ENCODE results near the gene DDIAS. TPM values are rescaled to one million over a fixed set of nuclear protein-coding genes. Genes with fewer than 3 reads are reported as not detected.

The DDIAS gene
- total and polyA plus RNA-seq, 9 of the 15 experiments (the other 6 are each of a cell fraction or from before 2014, with no cell fraction given), result 9.4 to 27.2 (median 23.3) TPM

DNA sequence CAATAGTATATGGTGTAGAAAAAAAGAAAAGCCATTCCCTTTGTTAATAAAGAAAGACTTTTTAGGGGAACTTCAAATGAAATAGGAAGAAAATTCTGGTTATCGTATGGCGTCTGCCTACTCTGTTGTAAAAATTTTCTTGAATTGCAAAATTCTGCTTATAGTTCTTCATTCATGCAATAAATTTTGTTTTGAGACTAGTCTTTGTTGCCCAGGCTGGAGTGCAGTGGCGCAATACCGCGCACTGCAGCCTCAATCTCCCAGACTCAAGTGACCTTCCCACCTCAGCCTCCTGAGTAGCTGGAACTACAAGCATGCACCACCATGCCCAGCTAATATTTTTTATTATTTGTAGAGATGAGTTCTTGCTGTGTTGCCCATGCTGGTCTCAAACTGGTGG is 5.8 kb downstream of the DDIAS start:
- H3K4me2 ChIP-seq (ENCODE audit: insufficient read depth, low read length), result no peak overlapping the region
- DNase-seq (ENCODE audit: extremely low read depth in 1 of 4, low spot score in 3 of 4) (no peak), ATAC-seq (no peak), FAIRE-seq (no peak)
- H3K36me3 ChIP-seq (ENCODE audit: control insufficient read depth, insufficient read depth, low read length), result peaks cover 7% of the 10 kb centered on the region; the same call in 2 of the 3 replicates
- CTCF ChIA-PET (ENCODE audit: low intra/inter-chr PET ratio), result interaction anchor here (2.3 kb wide), 1 partner anchor 342 kb away, joined by 7 read pairs; no protein-coding TSS in a partner anchor
- no peaks in the 10 kb centered on the region for H3K9me1 ChIP-seq (ENCODE audit: control insufficient read depth, insufficient read depth, low read length)
- H3K9ac ChIP-seq (ENCODE audit: insufficient read depth in 1 of 2, low read depth in 2 of 2, low read length in 2 of 2), result no peak overlapping the region
- intact Hi-C loops (cut with micrococcal nuclease) (loop anchor here (5.0 to 10.0 kb wide), 4 partner anchors 85 to 907 kb away; partner anchors contain the start of gene ANKRD42), in situ Hi-C loops (cut with MboI) (loop anchor here (25.0 kb wide), 1 partner anchor 330 kb away; no protein-coding TSS in a partner anchor)
- no peak for TF ChIP-seq ZSCAN32 (CRISPR knock-in tag; IDR thresholded peaks at IDR 0.05)
- TF ChIP-seq MTA2 (IDR thresholded peaks at IDR 0.05; ENCODE audit: low read depth), result no peak
- TF ChIP-seq, protein P1, sequence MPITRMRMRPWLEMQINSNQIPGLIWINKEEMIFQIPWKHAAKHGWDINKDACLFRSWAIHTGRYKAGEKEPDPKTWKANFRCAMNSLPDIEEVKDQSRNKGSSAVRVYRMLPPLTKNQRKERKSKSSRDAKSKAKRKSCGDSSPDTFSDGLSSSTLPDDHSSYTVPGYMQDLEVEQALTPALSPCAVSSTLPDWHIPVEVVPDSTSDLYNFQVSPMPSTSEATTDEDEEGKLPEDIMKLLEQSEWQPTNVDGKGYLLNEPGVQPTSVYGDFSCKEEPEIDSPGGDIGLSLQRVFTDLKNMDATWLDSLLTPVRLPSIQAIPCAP (CRISPR knock-in tag; IDR thresholded peaks at IDR 0.05; ENCODE audit: borderline replicate concordance), result no peak
- TF ChIP-seq, protein P2, sequence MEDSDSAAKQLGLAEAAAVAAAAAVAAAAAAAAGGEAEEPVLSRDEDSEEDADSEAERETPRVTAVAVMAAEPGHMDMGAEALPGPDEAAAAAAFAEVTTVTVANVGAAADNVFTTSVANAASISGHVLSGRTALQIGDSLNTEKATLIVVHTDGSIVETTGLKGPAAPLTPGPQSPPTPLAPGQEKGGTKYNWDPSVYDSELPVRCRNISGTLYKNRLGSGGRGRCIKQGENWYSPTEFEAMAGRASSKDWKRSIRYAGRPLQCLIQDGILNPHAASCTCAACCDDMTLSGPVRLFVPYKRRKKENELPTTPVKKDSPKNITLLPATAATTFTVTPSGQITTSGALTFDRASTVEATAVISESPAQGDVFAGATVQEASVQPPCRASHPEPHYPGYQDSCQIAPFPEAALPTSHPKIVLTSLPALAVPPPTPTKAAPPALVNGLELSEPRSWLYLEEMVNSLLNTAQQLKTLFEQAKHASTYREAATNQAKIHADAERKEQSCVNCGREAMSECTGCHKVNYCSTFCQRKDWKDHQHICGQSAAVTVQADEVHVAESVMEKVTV (CRISPR knock-in tag; IDR thresholded peaks at IDR 0.05), result no peak
- no peak for TF ChIP-seq TSHZ1 (CRISPR knock-in tag; IDR thresholded peaks at IDR 0.05)
- TF ChIP-seq RBM22 (IDR thresholded peaks at IDR 0.05; ENCODE audit: low read depth, low read length, poor library complexity, severe bottlenecking), result no peak
- TF ChIP-seq CHD2 (IDR thresholded peaks at IDR 0.05; ENCODE audit: low read depth, low read length), result no peak
- TF ChIP-seq ETV6 (IDR thresholded peaks at IDR 0.05; ENCODE audit: borderline replicate concordance in 1 of 2, low read depth in 2 of 2, low read length in 1 of 2), result no peak
- TF ChIP-seq ETV6 (CRISPR knock-in tag; IDR thresholded peaks at IDR 0.05; ENCODE audit: borderline replicate concordance), result no peak
- no peak for TF ChIP-seq EP400 (IDR thresholded peaks at IDR 0.05)
- TF ChIP-seq ZBTB12 (CRISPR knock-in tag; IDR thresholded peaks at IDR 0.05), result no peak
- H3K79me2 ChIP-seq (ENCODE audit: control insufficient read depth, insufficient read depth, low read length), result peaks cover 79% of the 10 kb centered on the region
- 93% methylated on average over 5 of the region's 5 CpGs for WGBS (ENCODE audit: insufficient coverage, low coverage, missing lambda C conversion rate)
- no TSS peak for BruUV-seq (replicated peaks)
- H2AFZ ChIP-seq (ENCODE audit: low read depth, low read length), result no peak overlapping the region
- no peak overlapping the region for H3K27ac ChIP-seq (ENCODE audit: extremely low read depth, low read depth, low read length)
- H3K9me3 ChIP-seq (replicated peaks; ENCODE audit: control insufficient read depth, insufficient read depth, low read depth, low read length), result 0 out of 2 replicates have a peak, but pooled peaks cover 2% of the 10 kb centered on the region
- H3K4me3 ChIP-seq, result no peak overlapping the region
- no peaks in the 10 kb centered on the region for H3K27me3 ChIP-seq (ENCODE audit: control insufficient read depth in 2 of 2, insufficient read depth in 2 of 2, low read length in 2 of 2)
- H3K4me1 ChIP-seq (replicated peaks in 1 of 2; ENCODE audit: control insufficient read depth in 2 of 2, insufficient read depth in 2 of 2, low read length in 2 of 2), result peaks cover 0 to 17% of the 10 kb centered on the region in 2 experiments; a peak in 3 of 5 replicates
- H4K20me1 ChIP-seq (replicated peaks; ENCODE audit: control insufficient read depth, insufficient read depth, low read length), result no peaks in the 10 kb centered on the region
- POLR2A ChIA-PET, result no interaction called here
